ENCODE data around the gene PTPRG. TPM values are rescaled to one million over a fixed set of nuclear protein-coding genes. Genes with fewer than 3 reads are reported as not detected.

PTPRG gene
- total and polyA plus RNA-seq, 2 donors: 22.7 to 95.3 TPM

DNA sequence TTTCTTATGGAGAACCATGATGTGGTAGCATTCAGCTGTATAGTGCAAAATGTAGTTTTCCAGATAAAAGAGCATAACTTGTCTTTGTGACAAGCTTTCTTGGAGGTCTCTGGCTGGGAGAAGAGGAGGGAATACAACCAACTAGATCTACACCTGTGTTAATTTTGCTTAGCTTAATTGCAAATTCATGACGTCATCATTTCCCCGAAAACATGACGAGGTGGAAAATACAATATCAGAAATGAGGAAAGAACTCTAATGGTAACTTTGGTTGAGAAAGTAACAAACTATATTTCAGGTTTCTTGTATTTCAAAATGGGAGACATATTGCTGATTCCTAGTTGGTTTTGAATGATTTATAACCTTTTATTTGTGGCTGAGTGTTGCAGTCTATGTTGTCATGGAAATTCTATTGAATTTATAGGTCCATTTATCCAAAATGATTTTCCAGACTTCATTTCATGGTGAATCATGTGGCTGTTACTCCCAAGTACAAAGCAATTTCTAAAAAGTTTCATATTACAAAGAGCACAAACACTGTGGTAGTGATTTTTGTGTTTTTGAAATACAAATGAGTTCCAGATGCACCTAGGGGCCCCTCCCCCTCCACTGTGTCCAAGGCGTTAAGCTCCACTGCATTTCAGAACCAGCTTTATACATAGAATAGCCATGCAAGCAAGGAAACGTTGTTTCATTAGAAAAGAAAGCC is 504.8 kb downstream of the PTPRG start:
- no peak for DNase-seq (ENCODE audit: extremely low spot score)
- Histone ChIP-seq H3K4me3 (ENCODE audit: low read depth, low read length) (no peak overlapping the region), H3K27ac (ENCODE audit: low read depth) (no peak overlapping the region), H3K4me1 (ENCODE audit: insufficient read depth) (no peaks in the 10 kb centered on the region), H3K36me3 (ENCODE audit: insufficient read depth) (no peaks in the 10 kb centered on the region)
- WGBS: 90% methylated on average over 5 of the region's 5 CpGs

- Histone ChIP-seq H3K4me3 (ENCODE audit: low read depth, low read length) (no peak overlapping the region), H3K36me3 (ENCODE audit: insufficient read depth) (no peaks in the 10 kb centered on the region), H3K4me1 (ENCODE audit: insufficient read depth) (no peaks in the 10 kb centered on the region), H3K27ac (ENCODE audit: low read depth) (no peak overlapping the region)
- no peak for DNase-seq (ENCODE audit: extremely low spot score)
- 84% methylated on average over 2 of the region's 2 CpGs for WGBS
Measured at GRCh38 chr3:62068337-62068736, 507.0 kb downstream of the PTPRG start.

- H3K4me1 ChIP-seq (ENCODE audit: insufficient read depth): no peaks in the 10 kb centered on the region
- H3K4me3 ChIP-seq (ENCODE audit: low read depth, low read length): no peak overlapping the region
- H3K27ac ChIP-seq (ENCODE audit: low read depth): no peak overlapping the region
- no peak for DNase-seq (ENCODE audit: extremely low spot score)
- WGBS: 59% methylated on average over 7 of the region's 7 CpGs
- H3K36me3 ChIP-seq (ENCODE audit: insufficient read depth): no peaks in the 10 kb centered on the region
Measured at GRCh38 chr3:62070891-62071290, 509.5 kb downstream of the PTPRG start.

DNA sequence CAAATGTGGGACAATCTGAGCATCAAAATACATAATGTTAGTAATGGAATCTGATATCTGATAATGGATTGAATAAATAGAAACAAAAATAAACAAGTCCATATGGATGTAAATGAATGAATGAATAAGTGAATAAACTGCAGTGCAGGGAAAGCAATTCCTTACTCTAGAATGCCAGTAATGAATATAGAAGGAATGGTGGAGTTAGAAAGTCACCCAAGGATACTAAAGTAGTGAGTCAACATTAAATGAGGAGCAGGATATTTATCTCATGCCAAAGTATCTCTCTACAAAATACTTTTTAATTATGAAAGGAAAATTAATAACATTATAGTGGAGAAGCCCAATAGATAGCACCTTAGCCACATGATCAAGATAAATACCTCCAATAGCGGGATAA is 511.7 kb downstream of the PTPRG start:
- 96% methylated on average over 1 of the region's 1 CpG for WGBS
- DNase-seq (ENCODE audit: extremely low spot score): no peak
- H3K27ac ChIP-seq (ENCODE audit: low read depth): no peak overlapping the region
- no peak overlapping the region for H3K4me3 ChIP-seq (ENCODE audit: low read depth, low read length)
- H3K36me3 ChIP-seq (ENCODE audit: insufficient read depth): no peaks in the 10 kb centered on the region
- no peaks in the 10 kb centered on the region for H3K4me1 ChIP-seq (ENCODE audit: insufficient read depth)

DNA sequence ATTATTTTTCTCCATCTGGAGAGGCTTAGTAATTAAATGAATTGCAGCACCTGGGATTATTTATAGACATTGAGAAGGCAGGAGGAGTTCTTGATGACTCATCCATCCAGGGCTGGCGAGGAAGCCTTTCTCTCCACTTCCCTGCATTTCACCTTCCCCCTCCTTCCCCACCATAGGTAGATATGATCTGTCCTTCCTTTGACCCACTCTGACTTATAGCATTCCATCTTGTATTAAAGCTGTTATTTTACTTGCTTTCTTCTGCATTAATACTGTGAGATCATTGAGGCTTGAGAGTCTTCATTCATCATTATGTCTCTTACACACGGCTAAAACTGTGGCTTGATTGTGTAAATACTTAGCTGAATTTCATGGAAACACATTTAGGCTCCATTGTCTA is 523.2 kb downstream of the PTPRG start:
- Histone ChIP-seq H3K4me1 (ENCODE audit: insufficient read depth) (no peaks in the 10 kb centered on the region), H3K27ac (ENCODE audit: low read depth) (no peak overlapping the region), H3K4me3 (ENCODE audit: low read depth, low read length) (no peak overlapping the region), H3K36me3 (ENCODE audit: insufficient read depth) (no peaks in the 10 kb centered on the region)
- WGBS: 78% methylated on average over 2 of the region's 2 CpGs
- no peak for DNase-seq (ENCODE audit: extremely low spot score)

- H3K4me3 ChIP-seq (ENCODE audit: low read depth, low read length): no peak overlapping the region
- no peak overlapping the region for H3K27ac ChIP-seq (ENCODE audit: low read depth)
- no peak for DNase-seq (ENCODE audit: extremely low spot score)
- 70% methylated on average over 4 of the region's 4 CpGs for WGBS
- no peaks in the 10 kb centered on the region for H3K4me1 ChIP-seq (ENCODE audit: insufficient read depth)
- H3K36me3 ChIP-seq (ENCODE audit: insufficient read depth): no peaks in the 10 kb centered on the region
Measured at GRCh38 chr3:62088472-62089104, 527.2 kb downstream of the PTPRG start.

DNA sequence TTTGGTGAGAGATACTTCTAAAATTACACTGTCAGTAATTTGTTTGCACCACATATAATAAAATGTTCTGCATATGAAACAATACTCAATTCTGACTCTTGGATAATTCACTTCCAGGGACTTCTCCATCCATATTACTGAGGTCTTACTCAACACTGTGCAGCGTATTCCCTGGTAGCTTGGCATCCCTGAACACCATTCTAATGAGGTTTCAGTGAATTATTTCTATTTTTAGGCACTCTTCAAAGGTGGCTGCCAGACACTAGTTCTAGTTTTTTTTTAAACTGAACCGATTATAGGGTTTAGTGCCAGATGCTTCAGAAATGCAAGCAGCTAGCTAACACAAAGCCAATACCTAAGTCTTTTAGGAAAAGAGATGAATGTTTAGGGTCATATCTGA is 528.7 kb downstream of the PTPRG start:
- Histone ChIP-seq H3K36me3 (ENCODE audit: insufficient read depth) (no peaks in the 10 kb centered on the region), H3K27ac (ENCODE audit: low read depth) (no peak overlapping the region), H3K4me1 (ENCODE audit: insufficient read depth) (no peaks in the 10 kb centered on the region), H3K4me3 (ENCODE audit: low read depth, low read length) (no peak overlapping the region)
- no peak for DNase-seq (ENCODE audit: extremely low spot score)
- WGBS: 68% methylated on average over 2 of the region's 2 CpGs

DNA sequence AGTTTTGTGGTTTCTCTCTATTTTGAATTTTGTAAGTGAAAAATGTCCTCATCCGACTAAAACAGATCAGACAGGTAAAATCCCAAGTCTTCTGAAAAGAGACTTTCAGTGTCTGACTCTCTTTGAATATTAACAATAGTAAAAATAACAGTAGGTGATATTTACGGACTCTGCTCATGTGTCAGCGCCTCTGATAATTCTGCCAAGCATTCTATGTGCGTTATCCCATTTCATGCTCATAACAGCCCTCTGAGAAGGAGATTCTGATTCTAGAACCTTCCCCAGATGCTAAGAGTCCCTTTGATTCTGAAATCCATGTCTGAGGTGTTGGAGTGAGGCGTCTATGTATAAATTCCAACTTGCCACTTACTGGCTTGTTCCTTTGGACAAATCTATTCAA is 529.1 kb downstream of the PTPRG start:
- no peak for DNase-seq (ENCODE audit: extremely low spot score)
- Histone ChIP-seq H3K36me3 (ENCODE audit: insufficient read depth) (no peaks in the 10 kb centered on the region), H3K4me3 (ENCODE audit: low read depth, low read length) (no peak overlapping the region), H3K27ac (ENCODE audit: low read depth) (no peak overlapping the region), H3K4me1 (ENCODE audit: insufficient read depth) (no peaks in the 10 kb centered on the region)
- WGBS: 97% methylated on average over 5 of the region's 5 CpGs

DNA sequence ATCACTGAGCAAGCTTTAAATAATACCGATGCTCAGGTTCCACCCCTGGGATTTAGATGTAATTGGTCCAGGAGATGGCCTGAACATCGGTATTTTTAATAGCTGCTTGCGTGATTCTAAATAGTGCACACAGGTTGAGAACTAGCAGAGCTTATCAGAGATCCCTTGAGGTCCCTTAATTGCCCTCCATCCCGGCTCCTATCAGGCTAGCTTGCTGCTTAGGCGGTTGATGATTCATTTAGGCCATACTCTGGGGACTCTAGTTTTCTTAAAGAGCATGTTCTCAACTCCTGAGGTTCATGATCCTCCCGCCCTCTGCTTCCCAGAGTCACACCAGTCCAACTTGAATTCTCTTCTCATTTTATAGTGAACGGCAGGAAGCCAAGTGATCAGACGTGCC is 531.7 kb downstream of the PTPRG start:
- DNase-seq (ENCODE audit: extremely low spot score): no peak
- H3K27ac ChIP-seq (ENCODE audit: low read depth): no peak overlapping the region
- H3K36me3 ChIP-seq (ENCODE audit: insufficient read depth): no peaks in the 10 kb centered on the region
- no peak overlapping the region for H3K4me3 ChIP-seq (ENCODE audit: low read depth, low read length)
- 87% methylated on average over 8 of the region's 8 CpGs for WGBS
- H3K4me1 ChIP-seq (ENCODE audit: insufficient read depth): no peaks in the 10 kb centered on the region

- Histone ChIP-seq H3K4me1 (ENCODE audit: insufficient read depth) (no peaks in the 10 kb centered on the region), H3K27ac (ENCODE audit: low read depth) (no peak overlapping the region), H3K36me3 (ENCODE audit: insufficient read depth) (no peaks in the 10 kb centered on the region), H3K4me3 (ENCODE audit: low read depth, low read length) (no peak overlapping the region)
- 97% methylated on average over 5 of the region's 5 CpGs for WGBS
- no peak for DNase-seq (ENCODE audit: extremely low spot score)
Measured at GRCh38 chr3:62094461-62094860, 533.1 kb downstream of the PTPRG start.

DNA sequence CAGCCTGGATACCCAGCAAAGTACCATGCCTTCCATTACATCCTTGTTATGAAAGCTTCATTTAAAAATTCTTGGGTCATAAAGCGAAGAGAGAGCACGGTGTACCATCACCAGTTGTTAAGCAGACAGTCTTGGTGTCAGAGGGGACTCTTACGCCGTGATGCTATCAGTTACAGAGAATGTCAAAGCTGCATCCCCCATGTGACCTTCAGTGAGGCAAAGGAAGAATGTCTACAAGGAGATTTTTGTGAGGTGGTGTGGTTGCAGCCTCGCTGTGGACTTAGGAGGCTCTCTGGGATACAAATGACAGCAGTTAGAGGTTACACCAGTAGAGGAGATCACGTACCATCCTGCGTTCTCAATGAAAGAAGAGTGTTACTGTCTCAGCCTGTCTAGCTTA is 533.7 kb downstream of the PTPRG start:
- no peak for DNase-seq (ENCODE audit: extremely low spot score)
- Histone ChIP-seq H3K27ac (ENCODE audit: low read depth) (no peak overlapping the region), H3K4me3 (ENCODE audit: low read depth, low read length) (no peak overlapping the region), H3K36me3 (ENCODE audit: insufficient read depth) (no peaks in the 10 kb centered on the region), H3K4me1 (ENCODE audit: insufficient read depth) (no peaks in the 10 kb centered on the region)
- 98% methylated on average over 7 of the region's 7 CpGs for WGBS

DNA sequence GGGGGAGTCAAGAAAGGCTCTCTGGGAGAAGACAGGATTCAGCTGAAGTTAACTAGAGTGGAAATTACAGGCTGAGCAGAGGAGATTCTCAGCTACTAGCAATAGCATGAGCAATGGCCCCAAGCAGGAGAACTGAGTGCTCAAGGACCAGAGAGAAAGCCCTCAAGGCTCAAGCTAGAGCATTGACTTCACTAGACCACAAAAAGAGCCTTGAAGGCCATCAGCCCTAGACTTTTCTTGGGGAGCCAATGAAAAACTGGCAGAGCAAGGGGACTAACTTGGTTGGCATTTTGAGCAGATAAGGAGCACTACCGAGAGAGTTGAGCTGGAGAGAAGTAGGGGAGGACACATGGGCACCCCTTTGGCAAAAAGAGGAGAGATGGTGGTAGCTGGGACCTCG is 534.4 kb downstream of the PTPRG start:
- H3K36me3 ChIP-seq (ENCODE audit: insufficient read depth): no peaks in the 10 kb centered on the region
- DNase-seq (ENCODE audit: extremely low spot score): no peak
- peak overlapping the region; percentile 33 for H3K27ac ChIP-seq (ENCODE audit: low read depth)
- H3K4me3 ChIP-seq (ENCODE audit: low read depth, low read length): no peak overlapping the region
- 72% methylated on average over 2 of the region's 2 CpGs for WGBS
- no peaks in the 10 kb centered on the region for H3K4me1 ChIP-seq (ENCODE audit: insufficient read depth)

GRCh38 chr3:62096521-62096920 is 535.1 kb downstream of the PTPRG start:
- DNase-seq (ENCODE audit: extremely low spot score): no peak
- 77% methylated on average over 1 of the region's 1 CpG for WGBS
- no peak overlapping the region for H3K4me3 ChIP-seq (ENCODE audit: low read depth, low read length)
- H3K4me1 ChIP-seq (ENCODE audit: insufficient read depth): peaks cover 1% of the 10 kb centered on the region
- H3K36me3 ChIP-seq (ENCODE audit: insufficient read depth): no peaks in the 10 kb centered on the region
- H3K27ac ChIP-seq (ENCODE audit: low read depth): no peak overlapping the region

GRCh38 chr3:62097121-62097520 is 535.8 kb downstream of the PTPRG start:
- no peak overlapping the region for H3K4me3 ChIP-seq (ENCODE audit: low read depth, low read length)
- DNase-seq (ENCODE audit: extremely low spot score): peak; percentile 59
- H3K4me1 ChIP-seq (ENCODE audit: insufficient read depth): peaks cover 3% of the 10 kb centered on the region
- 57% methylated on average over 9 of the region's 9 CpGs for WGBS
- H3K36me3 ChIP-seq (ENCODE audit: insufficient read depth): no peaks in the 10 kb centered on the region
- no peak overlapping the region for H3K27ac ChIP-seq (ENCODE audit: low read depth)
